Epithelial cell of proximal tubule (primary cell): Measurements from ENCODE around the gene ELMO3. TPM values are rescaled to one million over a fixed set of nuclear protein-coding genes. Genes with fewer than 3 reads are reported as not detected.
A peak's percentile ranks its signal among the peaks of the same experiment; 100 is the strongest.

Experiments
- DNase-seq: peaks from one replicate; pipeline ENCODE4 v3.0.0-alpha.2; 2011; ENCODE audit warnings: low read depth
- H3K4me3 ChIP-seq: 2 replicates; pipeline ENCODE4 v1.5.1; 2011; ENCODE audit warnings: low read depth, mild to moderate bottlenecking, low read length
- total RNA-seq: library from RNA; depleted of rRNA; stranded (reverse); fragments of >200 nt; gene quantifications from 2 replicates; pipeline ENCODE4 v1.2.3, GENCODE V29; 2015
- TF ChIP-seq, protein P1 (sequence below): conservative IDR thresholded peaks from 2 replicates; pipeline ENCODE4 v1.5.1; 2012; ENCODE audit warnings: low read depth, mild to moderate bottlenecking, low read length

Gene ELMO3
- total RNA-seq, 1 donor from 2014 or later, result 11.0 TPM

DNA sequence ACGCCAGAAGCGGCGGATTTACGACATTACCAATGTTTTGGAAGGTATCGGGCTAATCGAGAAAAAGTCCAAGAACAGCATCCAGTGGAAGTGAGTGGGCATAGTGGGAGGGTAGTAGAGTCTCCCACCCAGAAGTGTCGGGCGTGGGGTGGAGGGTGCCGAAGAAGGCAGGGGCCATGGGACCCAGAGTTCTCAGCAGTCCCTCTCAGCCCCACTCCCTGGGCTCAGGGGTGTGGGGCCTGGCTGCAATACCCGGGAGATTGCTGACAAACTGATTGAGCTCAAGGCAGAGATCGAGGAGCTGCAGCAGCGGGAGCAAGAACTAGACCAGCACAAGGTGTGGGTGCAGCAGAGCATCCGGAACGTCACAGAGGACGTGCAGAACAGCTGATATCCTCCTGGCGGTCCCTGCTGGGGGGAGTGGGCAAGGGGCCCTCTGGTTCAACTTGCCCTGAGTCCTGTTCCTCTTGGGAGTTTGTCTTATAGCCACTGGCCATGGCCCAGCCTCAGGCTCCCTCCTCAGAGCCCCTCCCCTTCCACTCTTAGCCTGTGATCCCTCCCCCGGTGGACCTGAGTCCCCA, 6.1 kb upstream of the ELMO3 start:
- TF ChIP-seq, protein P1, sequence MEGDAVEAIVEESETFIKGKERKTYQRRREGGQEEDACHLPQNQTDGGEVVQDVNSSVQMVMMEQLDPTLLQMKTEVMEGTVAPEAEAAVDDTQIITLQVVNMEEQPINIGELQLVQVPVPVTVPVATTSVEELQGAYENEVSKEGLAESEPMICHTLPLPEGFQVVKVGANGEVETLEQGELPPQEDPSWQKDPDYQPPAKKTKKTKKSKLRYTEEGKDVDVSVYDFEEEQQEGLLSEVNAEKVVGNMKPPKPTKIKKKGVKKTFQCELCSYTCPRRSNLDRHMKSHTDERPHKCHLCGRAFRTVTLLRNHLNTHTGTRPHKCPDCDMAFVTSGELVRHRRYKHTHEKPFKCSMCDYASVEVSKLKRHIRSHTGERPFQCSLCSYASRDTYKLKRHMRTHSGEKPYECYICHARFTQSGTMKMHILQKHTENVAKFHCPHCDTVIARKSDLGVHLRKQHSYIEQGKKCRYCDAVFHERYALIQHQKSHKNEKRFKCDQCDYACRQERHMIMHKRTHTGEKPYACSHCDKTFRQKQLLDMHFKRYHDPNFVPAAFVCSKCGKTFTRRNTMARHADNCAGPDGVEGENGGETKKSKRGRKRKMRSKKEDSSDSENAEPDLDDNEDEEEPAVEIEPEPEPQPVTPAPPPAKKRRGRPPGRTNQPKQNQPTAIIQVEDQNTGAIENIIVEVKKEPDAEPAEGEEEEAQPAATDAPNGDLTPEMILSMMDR, result no peak
- DNase-seq, result no peak
- peak overlapping the region; percentile 69 for H3K4me3 ChIP-seq

DNA sequence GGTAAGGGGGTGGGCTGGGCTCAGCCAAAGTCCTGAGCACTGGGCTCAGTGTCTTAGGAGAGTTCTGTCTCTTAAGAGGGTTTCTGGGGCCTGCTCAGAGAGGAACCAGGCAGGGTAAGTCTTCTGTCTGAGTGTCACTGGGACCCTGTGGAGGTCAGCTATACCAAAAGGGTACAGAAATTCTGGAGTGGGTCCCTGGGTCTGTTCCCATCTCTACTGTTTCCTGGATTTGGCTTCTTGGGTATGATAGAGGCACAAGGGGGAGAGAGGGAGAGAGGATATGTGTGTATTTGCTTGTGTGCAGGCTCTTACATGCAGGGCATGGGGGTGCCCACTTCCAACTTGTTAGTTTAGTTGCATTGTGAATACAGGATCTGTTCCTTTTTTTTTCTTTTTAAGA, 5.4 kb upstream of the ELMO3 start:
- peak overlapping the region; percentile 69 for H3K4me3 ChIP-seq
- DNase-seq, result no peak
- TF ChIP-seq, protein P1, result no peak

DNA sequence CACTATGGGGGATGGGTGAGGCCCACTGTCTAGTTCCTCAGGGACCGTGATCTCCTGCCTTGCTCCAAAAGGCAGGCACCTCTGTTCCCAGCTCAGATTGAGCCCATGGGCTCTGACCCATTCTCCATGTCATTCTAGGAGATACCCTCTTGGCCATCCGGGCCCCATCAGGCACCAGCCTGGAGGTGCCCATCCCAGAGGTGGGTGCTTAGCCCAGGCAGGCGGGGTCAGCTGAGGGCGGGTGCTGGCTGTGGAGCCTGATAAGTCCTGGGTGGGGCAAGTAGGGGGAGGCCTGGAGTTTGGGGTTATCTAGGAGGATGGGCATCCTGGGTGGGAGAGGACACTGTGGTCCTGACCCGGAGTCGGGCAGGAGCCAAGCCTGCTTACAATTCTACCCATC, 4.7 kb upstream of the ELMO3 start:
- no peak overlapping the region for H3K4me3 ChIP-seq
- no peak for DNase-seq
- TF ChIP-seq, protein P1, result no peak

DNA sequence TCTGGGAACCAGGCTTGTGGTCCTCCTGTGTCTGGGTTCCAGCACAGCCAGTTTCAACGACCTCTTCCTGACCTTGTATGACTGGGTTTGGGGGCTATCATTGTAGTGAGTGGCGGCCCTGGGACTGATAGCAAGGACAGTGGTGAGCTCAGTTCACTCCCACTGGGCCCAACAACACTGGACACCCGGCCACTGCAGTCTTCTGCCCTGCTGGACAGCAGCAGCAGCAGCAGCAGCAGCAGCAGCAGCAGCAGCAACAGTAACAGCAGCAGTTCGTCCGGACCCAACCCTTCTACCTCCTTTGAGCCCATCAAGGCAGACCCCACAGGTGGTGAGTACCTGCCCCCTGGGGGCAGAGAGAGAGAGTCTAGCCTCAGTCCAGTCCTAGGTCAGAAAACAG, 3.3 kb upstream of the ELMO3 start:
- TF ChIP-seq, protein P1, result no peak
- no peak for DNase-seq
- no peak overlapping the region for H3K4me3 ChIP-seq

DNA sequence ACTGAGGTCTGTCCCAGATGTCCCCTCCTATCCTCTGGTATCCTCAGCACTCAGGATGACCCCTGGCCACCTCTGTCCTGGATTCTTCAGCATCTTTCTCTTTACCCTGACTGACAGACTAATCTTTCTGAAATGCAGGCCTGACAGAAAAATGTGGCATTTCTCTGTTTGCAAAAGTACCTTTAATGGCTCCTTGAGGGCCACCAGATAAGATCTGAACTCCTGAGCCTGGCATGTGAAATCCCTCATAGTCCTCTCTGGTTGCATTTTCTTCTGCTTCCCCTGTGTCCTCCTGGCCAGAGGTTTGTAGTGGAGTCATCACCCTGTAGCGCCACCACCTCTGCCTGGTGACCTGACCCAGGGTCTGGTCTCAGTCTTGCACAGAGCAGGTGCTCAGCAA, 2.0 kb upstream of the ELMO3 start:
- TF ChIP-seq, protein P1, result no peak
- DNase-seq, result no peak
- no peak overlapping the region for H3K4me3 ChIP-seq

DNA sequence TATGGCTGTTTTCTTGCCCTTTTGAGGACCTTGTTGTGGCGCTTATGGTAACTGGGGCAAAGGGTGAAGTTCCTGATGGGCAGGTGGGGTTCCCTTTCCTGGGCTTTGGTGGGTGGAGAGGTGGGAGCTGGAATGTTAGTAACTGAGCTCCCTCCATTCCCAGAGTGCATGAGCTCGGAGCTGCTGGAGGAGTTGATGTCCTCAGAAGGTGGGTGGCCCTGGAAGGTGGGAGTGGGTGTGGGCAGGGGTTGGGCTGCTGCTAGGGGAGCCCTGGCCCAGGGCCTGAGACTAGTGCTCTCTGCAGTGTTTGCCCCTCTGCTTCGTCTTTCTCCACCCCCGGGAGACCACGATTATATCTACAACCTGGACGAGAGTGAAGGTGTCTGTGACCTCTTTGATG, 1.2 kb upstream of the ELMO3 start:
- DNase-seq, result no peak
- TF ChIP-seq, protein P1, result no peak

DNA sequence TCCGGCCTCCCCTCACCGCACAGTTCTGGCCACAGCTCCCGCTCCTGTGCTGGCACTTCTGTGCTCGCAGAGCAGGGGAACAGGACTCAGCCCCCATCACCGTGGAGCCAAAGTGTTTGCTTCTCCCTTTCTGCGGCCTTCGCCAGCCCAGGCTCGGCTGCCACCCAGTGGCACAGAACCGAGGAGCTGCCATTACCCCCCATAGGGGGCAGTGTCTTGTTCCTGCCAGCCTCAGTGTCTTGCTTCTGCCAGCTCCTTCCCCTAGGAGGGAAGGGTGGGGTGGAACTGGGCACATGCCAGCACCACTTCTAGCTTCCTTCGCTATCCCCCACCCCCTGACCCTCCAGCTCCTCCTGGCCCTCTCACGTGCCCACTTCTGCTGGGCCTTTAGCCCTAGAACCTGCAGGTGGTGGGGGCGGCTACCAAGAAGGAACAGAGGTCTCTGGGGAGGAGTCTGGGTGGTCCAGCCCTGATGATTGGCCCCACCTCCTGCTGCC, 645 bp upstream of the ELMO3 start:
- DNase-seq, result no peak
- no peak overlapping the region for H3K4me3 ChIP-seq
- TF ChIP-seq, protein P1, result peak; percentile 94

More for the DNA sequence above, 1.2 kb upstream of the ELMO3 start:
- H3K4me3 ChIP-seq, result no peak overlapping the region
